Measurements from ENCODE around the gene GALR2. TPM values are rescaled to one million over a fixed set of nuclear protein-coding genes. Genes with fewer than 3 reads are reported as not detected.

Gene GALR2
- total and polyA plus RNA-seq, 3 experiments from 2014 or later: 2.7 to 3.1 TPM; not detected in 1

GRCh38 chr17:76082326-76083251, 8.0 kb downstream of the GALR2 start:
- Mint-ChIP-seq H3K9me3 (no peaks in the 10 kb centered on the region), H3K27me3 (peaks cover 2 to 5% of the 10 kb centered on the region in 2 donors), H3K36me3 (peaks cover 0 to 47% (median 5%) of the 10 kb centered on the region in 3 donors), H3K27ac (peak overlapping the region in 3 of 8 donors; percentile 10 to 92 (median 70)), H3K4me1 (peaks cover 0 to 29% (median 7%) of the 10 kb centered on the region in 3 donors), H3K4me3 (no peak overlapping the region)
- ChIA-PET CTCF (no interaction called here), POLR2A (no interaction called here)
- Histone ChIP-seq H3K9me3 (ENCODE audit: low read length) (no peaks in the 10 kb centered on the region), H3K4me3 (ENCODE audit: low read length) (no peak overlapping the region), H3K36me3 (ENCODE audit: insufficient read depth, low read length) (peaks cover 27% of the 10 kb centered on the region), H3K27ac (ENCODE audit: low read depth, low read length) (no peak overlapping the region), H3K27me3 (ENCODE audit: insufficient read depth, low read length, poor library complexity, severe bottlenecking) (peaks cover 3% of the 10 kb centered on the region), H3K4me1 (ENCODE audit: insufficient read depth, low read length) (peaks cover 16% of the 10 kb centered on the region)
- peak in 1 of 5 donors; percentile 33 for DNase-seq

GRCh38 chr17:76083536-76084182, 9.1 kb downstream of the GALR2 start:
- Histone ChIP-seq H3K36me3 (ENCODE audit: insufficient read depth, low read length) (peaks cover 38% of the 10 kb centered on the region), H3K4me3 (ENCODE audit: low read length) (no peak overlapping the region), H3K9me3 (ENCODE audit: low read length) (no peaks in the 10 kb centered on the region), H3K27ac (ENCODE audit: low read depth, low read length) (no peak overlapping the region), H3K27me3 (ENCODE audit: insufficient read depth, low read length, poor library complexity, severe bottlenecking) (no peaks in the 10 kb centered on the region), H3K4me1 (ENCODE audit: insufficient read depth, low read length) (peaks cover 16% of the 10 kb centered on the region)
- ChIA-PET CTCF (no interaction called here), POLR2A (no interaction called here)
- Mint-ChIP-seq H3K27me3 (peaks cover 0 to 2% of the 10 kb centered on the region in 2 donors), H3K36me3 (peaks cover 0 to 58% (median 5%) of the 10 kb centered on the region in 3 donors), H3K9me3 (no peaks in the 10 kb centered on the region), H3K4me3 (no peak overlapping the region), H3K4me1 (peaks cover 0 to 24% (median 5%) of the 10 kb centered on the region in 3 donors), H3K27ac (peak overlapping the region in 1 of 8 donors; percentile 62)
- peak in 1 of 5 donors; percentile 17 for DNase-seq

- no peaks in the 10 kb centered on the region for H3K9me3 Mint-ChIP-seq
- H3K4me3 Mint-ChIP-seq: no peak overlapping the region
- H3K9me3 ChIP-seq (ENCODE audit: low read length): no peaks in the 10 kb centered on the region
- peaks cover 53% of the 10 kb centered on the region for H3K36me3 ChIP-seq (ENCODE audit: insufficient read depth, low read length)
- peaks cover under 1% of the 10 kb centered on the region for H3K4me1 ChIP-seq (ENCODE audit: insufficient read depth, low read length)
- ChIA-PET CTCF (no interaction called here), POLR2A (no interaction called here)
- H3K27ac Mint-ChIP-seq: no peak overlapping the region
- H3K27me3 ChIP-seq (ENCODE audit: insufficient read depth, low read length, poor library complexity, severe bottlenecking): no peaks in the 10 kb centered on the region
- no peak overlapping the region for H3K27ac ChIP-seq (ENCODE audit: low read depth, low read length)
- peaks cover 0 to 9% (median 1%) of the 10 kb centered on the region in 3 donors for H3K4me1 Mint-ChIP-seq
- H3K4me3 ChIP-seq (ENCODE audit: low read length): no peak overlapping the region
- H3K27me3 Mint-ChIP-seq: peaks cover 0 to 1% of the 10 kb centered on the region in 2 donors
- peaks cover 0 to 73% (median 5%) of the 10 kb centered on the region in 3 donors for H3K36me3 Mint-ChIP-seq
- peak in 1 of 5 donors; percentile 33 for DNase-seq
Measured at GRCh38 chr17:76085066-76085730, 10.6 kb downstream of the GALR2 start.

DNA sequence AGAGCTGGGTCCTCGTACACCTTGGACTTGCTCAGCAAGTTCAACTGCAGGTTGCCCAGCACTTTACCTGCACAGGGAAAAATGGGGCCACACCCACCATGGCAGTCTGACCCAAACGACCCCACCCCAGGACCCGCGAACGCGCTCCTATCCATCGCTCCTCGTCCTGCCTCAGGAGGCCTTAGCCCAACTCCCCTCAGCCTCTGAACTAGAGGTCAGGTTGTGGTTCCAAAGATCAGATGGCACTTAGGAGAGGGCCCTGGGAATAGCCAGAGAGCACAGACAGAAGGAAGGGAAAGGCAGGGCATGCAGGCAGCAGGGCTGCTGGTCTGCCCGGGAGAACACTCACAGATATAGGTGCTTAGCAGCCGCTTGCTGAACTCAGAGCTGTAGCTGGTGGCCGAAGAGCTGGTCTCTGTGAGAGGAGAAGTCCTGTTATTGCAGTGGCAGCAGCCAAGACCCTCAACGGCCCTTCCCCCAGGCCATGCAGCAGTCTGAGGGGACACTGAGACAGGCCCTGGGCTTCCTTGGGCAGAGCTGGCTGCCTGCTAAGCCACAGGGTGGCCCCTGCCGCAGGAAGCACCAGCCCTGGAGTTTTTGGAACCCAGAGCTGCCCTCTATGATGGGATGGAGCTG, 11.3 kb downstream of the GALR2 start:
- peaks cover 54% of the 10 kb centered on the region for H3K36me3 ChIP-seq (ENCODE audit: insufficient read depth, low read length)
- no peaks in the 10 kb centered on the region for H3K9me3 ChIP-seq (ENCODE audit: low read length)
- H3K27ac ChIP-seq (ENCODE audit: low read depth, low read length): no peak overlapping the region
- no peaks in the 10 kb centered on the region for H3K9me3 Mint-ChIP-seq
- H3K4me1 ChIP-seq (ENCODE audit: insufficient read depth, low read length): no peaks in the 10 kb centered on the region
- H3K27ac Mint-ChIP-seq: peak overlapping the region in 1 of 8 donors; percentile 85
- peak in 1 of 5 donors; percentile 21 for DNase-seq
- no peak overlapping the region for H3K4me3 ChIP-seq (ENCODE audit: low read length)
- no peak overlapping the region for H3K4me3 Mint-ChIP-seq
- ChIA-PET POLR2A (no interaction called here), CTCF (interaction anchor here (1.1 kb wide), 2 partner anchors 10 to 312 kb away, joined by 3 read pairs; no protein-coding TSS in a partner anchor)
- H3K36me3 Mint-ChIP-seq: peaks cover 0 to 74% (median 5%) of the 10 kb centered on the region in 3 donors
- H3K27me3 ChIP-seq (ENCODE audit: insufficient read depth, low read length, poor library complexity, severe bottlenecking): no peaks in the 10 kb centered on the region
- H3K27me3 Mint-ChIP-seq: peaks cover 0 to 1% of the 10 kb centered on the region in 2 donors
- peaks cover 0 to 3% (median 1%) of the 10 kb centered on the region in 3 donors for H3K4me1 Mint-ChIP-seq

DNA sequence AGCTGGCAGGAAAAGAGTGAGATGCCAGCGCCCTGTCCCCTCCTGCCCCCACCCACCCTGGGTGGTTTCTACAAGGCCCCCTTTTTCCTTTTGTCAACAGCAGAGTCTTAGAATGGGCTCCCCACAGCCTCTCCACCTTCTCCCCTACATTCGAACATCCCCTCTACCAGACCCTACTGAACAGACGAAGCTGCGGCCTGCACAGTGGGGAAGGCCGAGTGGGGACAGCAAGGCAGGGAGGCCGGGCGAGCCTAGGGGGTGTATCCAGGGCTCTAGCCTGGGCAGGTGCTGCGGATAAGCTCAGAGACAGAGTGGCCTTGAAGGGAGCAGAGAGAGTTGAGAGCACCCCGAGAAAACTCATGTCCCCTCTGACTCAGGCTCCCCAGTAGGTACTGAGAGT, 11.8 kb downstream of the GALR2 start:
- H3K36me3 Mint-ChIP-seq: peaks cover 0 to 79% (median 5%) of the 10 kb centered on the region in 3 donors
- H3K36me3 ChIP-seq (ENCODE audit: insufficient read depth, low read length): peaks cover 54% of the 10 kb centered on the region

GRCh38 chr17:76087531-76087930, 12.9 kb downstream of the GALR2 start:
- Mint-ChIP-seq H3K9me3 (no peaks in the 10 kb centered on the region), H3K27ac (peak overlapping the region in 1 of 8 donors; percentile 23), H3K27me3 (peaks cover 0 to 1% of the 10 kb centered on the region in 2 donors), H3K4me1 (peaks cover 0 to 5% (median 5%) of the 10 kb centered on the region in 3 donors), H3K36me3 (peaks cover 0 to 85% (median 6%) of the 10 kb centered on the region in 3 donors), H3K4me3 (no peak overlapping the region)
- DNase-seq: no peak
- POLR2A ChIA-PET: no interaction called here
- CTCF ChIA-PET: no interaction called here
- Histone ChIP-seq H3K4me1 (ENCODE audit: insufficient read depth, low read length) (no peaks in the 10 kb centered on the region), H3K27me3 (ENCODE audit: insufficient read depth, low read length, poor library complexity, severe bottlenecking) (no peaks in the 10 kb centered on the region), H3K4me3 (ENCODE audit: low read length) (no peak overlapping the region), H3K27ac (ENCODE audit: low read depth, low read length) (no peak overlapping the region), H3K9me3 (ENCODE audit: low read length) (no peaks in the 10 kb centered on the region), H3K36me3 (ENCODE audit: insufficient read depth, low read length) (peaks cover 54% of the 10 kb centered on the region)

More for the DNA sequence above, 11.8 kb downstream of the GALR2 start:
- Mint-ChIP-seq H3K9me3 (no peaks in the 10 kb centered on the region), H3K27me3 (peaks cover 0 to 1% of the 10 kb centered on the region in 2 donors), H3K27ac (peak overlapping the region in 2 of 8 donors; percentile 36 to 46), H3K4me3 (no peak overlapping the region), H3K4me1 (peaks cover 0 to 1% (median 0%) of the 10 kb centered on the region in 3 donors)
- no peak for DNase-seq
- H3K27ac ChIP-seq (ENCODE audit: low read depth, low read length): no peak overlapping the region
- no peaks in the 10 kb centered on the region for H3K27me3 ChIP-seq (ENCODE audit: insufficient read depth, low read length, poor library complexity, severe bottlenecking)
- H3K4me1 ChIP-seq (ENCODE audit: insufficient read depth, low read length): no peaks in the 10 kb centered on the region
- POLR2A ChIA-PET: interaction anchor here (0.5 kb wide), 1 partner anchor 8 kb away, joined by 8 read pairs; no protein-coding TSS in a partner anchor
- H3K9me3 ChIP-seq (ENCODE audit: low read length): no peaks in the 10 kb centered on the region
- no peak overlapping the region for H3K4me3 ChIP-seq (ENCODE audit: low read length)
- CTCF ChIA-PET: interaction anchor here (1.1 kb wide), 2 partner anchors 11 to 311 kb away, joined by 3 read pairs; no protein-coding TSS in a partner anchor

DNA sequence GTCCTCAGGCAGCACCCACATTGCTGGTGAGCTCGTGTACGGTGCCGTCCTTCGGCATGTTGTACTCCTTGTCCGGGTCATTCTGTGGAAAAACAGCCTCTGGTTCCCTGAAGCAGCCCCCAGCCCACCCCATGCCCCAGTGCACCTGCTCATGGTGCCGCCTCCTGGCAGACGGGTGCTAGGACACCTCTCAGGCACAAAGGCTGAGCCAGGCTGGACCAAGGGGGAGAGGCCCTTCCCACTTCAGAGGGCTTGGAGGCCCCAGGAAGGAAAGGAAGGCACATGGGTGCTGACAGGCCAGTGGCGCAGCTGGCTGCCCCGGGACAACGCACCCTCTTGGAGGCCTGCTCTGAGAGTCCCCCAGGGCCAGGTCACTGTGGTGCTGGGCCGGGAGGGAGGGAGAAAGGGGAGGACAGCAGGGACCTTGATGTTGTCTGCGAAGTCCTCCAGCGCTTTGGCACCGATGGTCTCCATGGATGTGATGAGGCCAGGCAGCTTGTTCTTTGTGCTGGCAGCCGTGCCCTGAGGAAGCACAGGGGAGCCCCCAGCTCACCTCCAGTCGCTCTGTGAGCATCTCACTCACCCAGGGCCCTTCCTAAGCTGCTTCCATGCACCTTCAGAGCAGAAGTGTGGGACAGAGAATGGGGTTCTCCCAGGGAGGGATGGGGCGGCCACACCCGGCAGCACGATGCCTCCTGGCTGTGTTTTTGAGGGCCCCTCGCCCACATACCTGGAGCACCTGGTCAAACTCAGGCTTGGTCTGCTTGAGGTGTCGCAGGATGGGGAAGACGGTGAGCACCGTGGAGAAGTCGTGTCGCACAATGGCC, 13.7 kb downstream of the GALR2 start:
- peak overlapping the region in 2 of 8 donors; percentile 23 to 70 for H3K27ac Mint-ChIP-seq
- H3K27me3 Mint-ChIP-seq: peaks cover 0 to 1% of the 10 kb centered on the region in 2 donors
- peaks cover 0 to 91% (median 6%) of the 10 kb centered on the region in 3 donors for H3K36me3 Mint-ChIP-seq
- no peaks in the 10 kb centered on the region for H3K4me1 ChIP-seq (ENCODE audit: insufficient read depth, low read length)
- DNase-seq: no peak
- peaks cover 0 to 5% (median 5%) of the 10 kb centered on the region in 3 donors for H3K4me1 Mint-ChIP-seq
- H3K4me3 ChIP-seq (ENCODE audit: low read length): no peak overlapping the region
- ChIA-PET POLR2A (interaction anchor here (1.0 kb wide), 1 partner anchor 25 kb away, joined by 3 read pairs; no protein-coding TSS in a partner anchor), CTCF (interaction anchor here (1.2 to 1.8 kb wide), 2 partner anchors 59 to 183 kb away, joined by 3 read pairs; no protein-coding TSS in a partner anchor)
- no peaks in the 10 kb centered on the region for H3K9me3 ChIP-seq (ENCODE audit: low read length)
- H3K9me3 Mint-ChIP-seq: no peaks in the 10 kb centered on the region
- no peaks in the 10 kb centered on the region for H3K27me3 ChIP-seq (ENCODE audit: insufficient read depth, low read length, poor library complexity, severe bottlenecking)
- H3K27ac ChIP-seq (ENCODE audit: low read depth, low read length): no peak overlapping the region
- no peak overlapping the region for H3K4me3 Mint-ChIP-seq
- peaks cover 58% of the 10 kb centered on the region for H3K36me3 ChIP-seq (ENCODE audit: insufficient read depth, low read length)
